ENCODE measurements around the gene LELP1. TPM values are rescaled to one million over a fixed set of nuclear protein-coding genes. Genes with fewer than 3 reads are reported as not detected.

LELP1 gene
- total RNA-seq, 1 experiment from 2014 or later, result not detected

GRCh38 chr1:153202006-153202405 lies 1.2 kb upstream of the LELP1 start:
- no peak overlapping the region for H2BK20ac ChIP-seq (ENCODE audit: low read depth, low read length, poor library complexity, severe bottlenecking)
- no peak overlapping the region for H4K5ac ChIP-seq (ENCODE audit: insufficient read length, low read depth, low read length)
- H3K9me3 ChIP-seq (ENCODE audit: control insufficient read depth, low read depth, low read length), result no peaks in the 10 kb centered on the region
- no peaks in the 10 kb centered on the region for H3K36me3 Mint-ChIP-seq (ENCODE audit: insufficient read depth in 1 of 3, low read depth in 3 of 3)
- peaks cover 7 to 9% of the 10 kb centered on the region in 2 experiments; a peak in 3 of 5 replicates for H3K9me3 Mint-ChIP-seq
- H3K4me3 Mint-ChIP-seq, result no peak overlapping the region
- H3K27ac ChIP-seq (ENCODE audit: insufficient read length, low read depth, low read length), result no peak overlapping the region
- no peak overlapping the region for H4K8ac ChIP-seq (replicated peaks; ENCODE audit: insufficient read length, low read depth, low read length)
- no peak overlapping the region for H3K9ac ChIP-seq (ENCODE audit: extremely low read depth, insufficient read length, low read length)
- H3K56ac ChIP-seq (ENCODE audit: insufficient read length, low read depth, low read length), result no peak overlapping the region
- no peak overlapping the region for H2BK120ac ChIP-seq (ENCODE audit: low read depth, low read length, poor library complexity, severe bottlenecking)
- 0 out of 7 replicates have a peak overlapping the region, but pooled peaks of 1 of the 3 experiments have one; percentile 43 for H3K27ac Mint-ChIP-seq
- TF ChIP-seq CTCF (conservative IDR thresholded peaks at IDR 0.05), result no peak
- H3K18ac ChIP-seq (ENCODE audit: insufficient read length, low read depth, low read length), result no peak overlapping the region
- H3K4me2 ChIP-seq (ENCODE audit: insufficient read depth, insufficient read length, low read length), result no peak overlapping the region
- no peaks in the 10 kb centered on the region for H3K4me1 ChIP-seq (ENCODE audit: insufficient read depth, low read length)
- no peaks in the 10 kb centered on the region for H3K23me2 ChIP-seq (ENCODE audit: insufficient read length, low read depth, low read length, poor library complexity, severe bottlenecking)
- no peak overlapping the region for H4K91ac ChIP-seq (ENCODE audit: insufficient read length, low read depth, low read length)
- H3K27me3 Mint-ChIP-seq (ENCODE audit: low read depth), result peaks cover 10% of the 10 kb centered on the region
- H3K79me1 ChIP-seq (ENCODE audit: insufficient read depth, low read depth, low read length, poor library complexity, severe bottlenecking), result no peaks in the 10 kb centered on the region
- no peaks in the 10 kb centered on the region for H3K79me2 ChIP-seq (ENCODE audit: insufficient read depth, low read length)
- H3K4ac ChIP-seq (ENCODE audit: low read depth, low read length), result no peak overlapping the region
- H2AK5ac ChIP-seq (ENCODE audit: insufficient read length, low read length), result no peak overlapping the region
- H2AFZ ChIP-seq (ENCODE audit: low read length), result no peak overlapping the region
- H2BK12ac ChIP-seq (ENCODE audit: insufficient read length, low read depth, low read length), result no peak overlapping the region
- H3T11ph ChIP-seq (ENCODE audit: low read length), result no peak overlapping the region
- H2BK5ac ChIP-seq (ENCODE audit: insufficient read length, low read length), result no peak overlapping the region
- no CpG with 5 or more reads among the region's 4 CpGs for WGBS (ENCODE audit: extremely low coverage, insufficient read length, low lambda C conversion rate)
- H3K4me1 Mint-ChIP-seq, result peaks cover 0 to 6% of the 10 kb centered on the region in 2 experiments; a peak in 2 of 4 replicates
- H3K27me3 ChIP-seq (ENCODE audit: insufficient read depth, low read length), result no peaks in the 10 kb centered on the region
- no peaks in the 10 kb centered on the region for H4K20me1 ChIP-seq (ENCODE audit: control insufficient read depth, insufficient read depth, insufficient read length)
- H3K23ac ChIP-seq (ENCODE audit: insufficient read length, low read depth, low read length), result no peak overlapping the region
- no peak overlapping the region for H3K14ac ChIP-seq (ENCODE audit: insufficient read depth, low read length)
- no peak overlapping the region for H2BK15ac ChIP-seq (ENCODE audit: low read depth, low read length)
- DNase-seq, result no peak

Data from H9 (cell line).